Neural cell (in vitro differentiated cells): ENCODE data around the gene ZNF70. TPM values are rescaled to one million over a fixed set of nuclear protein-coding genes. Genes with fewer than 3 reads are reported as not detected.

Source experiments
- H2AFZ ChIP-seq: fragments of 200-600, 300-800 bp; sonication (generic), shearing (Covaris generic); 2 replicates; pipeline ENCODE4 v1.6.0; 2014; ENCODE audit warnings: low read depth, mild to moderate bottlenecking, antibody characterized with exemption, low read length, moderate library complexity
- H3F3A ChIP-seq: fragments of 200-600 bp; shearing (Covaris generic); 2 replicates; pipeline ENCODE4 v1.6.1; 2016; ENCODE audit warnings: mild to moderate bottlenecking, moderate library complexity, mixed read lengths, antibody characterized with exemption, low read length; ENCODE audit not compliant: insufficient read depth, poor library complexity, severe bottlenecking
- H3K27ac ChIP-seq: fragments of 200-600, 300-800 bp; sonication (generic), shearing (Covaris generic); 2 replicates; pipeline ENCODE4 v1.5.1; 2014; ENCODE audit warnings: mild to moderate bottlenecking, low read length, moderate library complexity
- H3K27me3 ChIP-seq: fragments of 300-800, 200-600 bp; sonication (generic), shearing (Covaris generic); 2 replicates; pipeline ENCODE4 v1.6.0; 2014; ENCODE audit warnings: mild to moderate bottlenecking, low read depth, low read length, moderate library complexity; ENCODE audit not compliant: insufficient read depth
- H3K36me3 ChIP-seq: fragments of 300-800, 200-600 bp; sonication (generic), shearing (Covaris generic); 2 replicates; pipeline ENCODE4 v1.5.1; 2014; ENCODE audit warnings: mild to moderate bottlenecking, antibody characterized with exemption, low read length, moderate library complexity; ENCODE audit not compliant: insufficient read depth
- H3K4me2 ChIP-seq: fragments of 300-800, 200-600 bp; sonication (generic), shearing (Covaris generic); 2 replicates; pipeline ENCODE4 v1.6.0; 2014; ENCODE audit warnings: mild to moderate bottlenecking, low read length
- H3K4me3 ChIP-seq: fragments of 300-800, 200-600 bp; sonication (generic), shearing (Covaris generic); 2 replicates; pipeline ENCODE4 v1.5.1; 2014; ENCODE audit warnings: mild to moderate bottlenecking, low read length, moderate library complexity
- H3K79me2 ChIP-seq: fragments of 200-600 bp; shearing (Covaris generic); replicated peaks from 2 replicates; pipeline ENCODE4 v1.6.0; 2014; ENCODE audit warnings: mild to moderate bottlenecking, low read length, moderate library complexity; ENCODE audit not compliant: insufficient read depth
- H3K9ac ChIP-seq: fragments of 300-800, 200-600 bp; sonication (generic), shearing (Covaris generic); 2 replicates; pipeline ENCODE4 v1.6.1; 2016; ENCODE audit warnings: mild to moderate bottlenecking, low read length, mixed read lengths
- H3K9me2 ChIP-seq: fragments of 200-600 bp; shearing (Covaris generic); 2 replicates; pipeline ENCODE4 v1.6.1; 2016; ENCODE audit warnings: mild to moderate bottlenecking, low read length, mixed read lengths; ENCODE audit not compliant: insufficient read depth
- H3K9me3 ChIP-seq: fragments of 200-600, 300-800 bp; sonication (generic), shearing (Covaris generic); 2 replicates; pipeline ENCODE4 v1.6.1; 2016; ENCODE audit warnings: mild to moderate bottlenecking, mixed run types, low read length, moderate library complexity, mixed read lengths
- H4K20me1 ChIP-seq: fragments of 200-600 bp; shearing (Covaris generic); 2 replicates; pipeline ENCODE4 v1.6.1; 2016; ENCODE audit warnings: mild to moderate bottlenecking, mixed run types; ENCODE audit not compliant: insufficient read depth
- EP300 ChIP-seq: fragments of 450-650 bp; conservative IDR thresholded peaks from 2 replicates; pipeline ENCODE4 v1.6.1; 2014; ENCODE audit warnings: antibody characterized with exemption, mild to moderate bottlenecking, moderate library complexity; ENCODE audit not compliant: poor library complexity, severe bottlenecking
- EZH2 ChIP-seq: fragments of 200-600, 300-800 bp; shearing (Covaris generic), sonication (generic); IDR thresholded peaks from 2 replicates; pipeline ENCODE4 v1.6.1; 2014; ENCODE audit warnings: antibody characterized with exemption, low read length, borderline replicate concordance, mild to moderate bottlenecking; ENCODE audit not compliant: insufficient read depth, poor library complexity, severe bottlenecking
- MXI1 ChIP-seq: fragments of 450-650 bp; conservative IDR thresholded peaks from 2 replicates; pipeline ENCODE4 v1.6.1; 2014; ENCODE audit warnings: antibody characterized with exemption, mild to moderate bottlenecking; ENCODE audit not compliant: poor library complexity, severe bottlenecking
- POLR2AphosphoS5 ChIP-seq: IDR thresholded peaks from 2 replicates; pipeline ENCODE4 v1.6.1; 2012
- RAD21 ChIP-seq: fragments of 450-650 bp; conservative IDR thresholded peaks from 2 replicates; pipeline ENCODE4 v1.6.1; 2014; ENCODE audit warnings: antibody characterized with exemption, mild to moderate bottlenecking, moderate library complexity
- REST ChIP-seq: IDR thresholded peaks from 2 replicates; pipeline ENCODE4 v1.6.1; 2012; ENCODE audit warnings: borderline replicate concordance
- SMC3 ChIP-seq: fragments of 450-650 bp; conservative IDR thresholded peaks from 2 replicates; pipeline ENCODE4 v1.6.1; 2014; ENCODE audit warnings: antibody characterized with exemption, mild to moderate bottlenecking, moderate library complexity; ENCODE audit not compliant: poor library complexity
- TAF1 ChIP-seq: IDR thresholded peaks from 2 replicates; pipeline ENCODE4 v1.6.1; 2012; ENCODE audit warnings: low read depth
- polyA plus RNA-seq: library from polyadenylated mRNA; depleted of rRNA; stranded (reverse); fragments of >200 nt; gene quantifications from 2 replicates; pipeline ENCODE4 v1.2.3, GENCODE V29; 2014
- TF ChIP-seq, protein P1 (sequence below): fragments of 450-650 bp; IDR thresholded peaks from 2 replicates; pipeline ENCODE4 v1.5.1; 2014; ENCODE audit warnings: antibody characterized with exemption, mild to moderate bottlenecking, moderate library complexity; ENCODE audit not compliant: poor library complexity, severe bottlenecking

The ZNF70 gene
- polyA plus RNA-seq, 1 donor from 2014 or later, result 1.3 TPM

GRCh38 chr22:23763579-23763945, 12.7 kb upstream of the ZNF70 start:
- H3K9ac ChIP-seq, result no peak overlapping the region

GRCh38 chr22:23762842-23763578, 12.1 kb upstream of the ZNF70 start, which contains the start of gene C22orf15:
Gene C22orf15, plus strand, starts transcription at chr22:23762990. Its CDS starts 317 bp downstream, at chr22:23763307.
- H3F3A ChIP-seq, result no peaks in the 10 kb centered on the region
- H3K9me3 ChIP-seq, result no peaks in the 10 kb centered on the region
- no peak within 1 kb of the TSS for H3K9ac ChIP-seq
- H3K36me3 ChIP-seq, result no peaks in the 10 kb centered on the region
- no peaks in the 10 kb centered on the region for H3K27me3 ChIP-seq
- H3K79me2 ChIP-seq, result no peaks in the 10 kb centered on the region
- no peaks in the 10 kb centered on the region for H4K20me1 ChIP-seq
- H3K27ac ChIP-seq, result no peak within 1 kb of the TSS
- H3K4me3 ChIP-seq, result no peak within 1 kb of the TSS
- no peaks in the 10 kb centered on the region for H3K9me2 ChIP-seq
- H3K4me2 ChIP-seq, result no peak within 1 kb of the TSS
- H2AFZ ChIP-seq, result no peak within 1 kb of the TSS
- no peak for TF ChIP-seq RAD21
- TF ChIP-seq, protein P1, sequence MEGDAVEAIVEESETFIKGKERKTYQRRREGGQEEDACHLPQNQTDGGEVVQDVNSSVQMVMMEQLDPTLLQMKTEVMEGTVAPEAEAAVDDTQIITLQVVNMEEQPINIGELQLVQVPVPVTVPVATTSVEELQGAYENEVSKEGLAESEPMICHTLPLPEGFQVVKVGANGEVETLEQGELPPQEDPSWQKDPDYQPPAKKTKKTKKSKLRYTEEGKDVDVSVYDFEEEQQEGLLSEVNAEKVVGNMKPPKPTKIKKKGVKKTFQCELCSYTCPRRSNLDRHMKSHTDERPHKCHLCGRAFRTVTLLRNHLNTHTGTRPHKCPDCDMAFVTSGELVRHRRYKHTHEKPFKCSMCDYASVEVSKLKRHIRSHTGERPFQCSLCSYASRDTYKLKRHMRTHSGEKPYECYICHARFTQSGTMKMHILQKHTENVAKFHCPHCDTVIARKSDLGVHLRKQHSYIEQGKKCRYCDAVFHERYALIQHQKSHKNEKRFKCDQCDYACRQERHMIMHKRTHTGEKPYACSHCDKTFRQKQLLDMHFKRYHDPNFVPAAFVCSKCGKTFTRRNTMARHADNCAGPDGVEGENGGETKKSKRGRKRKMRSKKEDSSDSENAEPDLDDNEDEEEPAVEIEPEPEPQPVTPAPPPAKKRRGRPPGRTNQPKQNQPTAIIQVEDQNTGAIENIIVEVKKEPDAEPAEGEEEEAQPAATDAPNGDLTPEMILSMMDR, result no peak
- no peak for TF ChIP-seq TAF1
- no peak for TF ChIP-seq SMC3
- TF ChIP-seq EZH2, result no peak
- TF ChIP-seq MXI1, result no peak
- TF ChIP-seq REST, result no peak

More at GRCh38 chr22:23763579-23763945, 12.7 kb upstream of the ZNF70 start:
- Histone ChIP-seq H3K9me3 (no peaks in the 10 kb centered on the region), H3K4me2 (no peak overlapping the region), H3K36me3 (no peaks in the 10 kb centered on the region), H3K9me2 (no peaks in the 10 kb centered on the region), H3K79me2 (no peaks in the 10 kb centered on the region), H2AFZ (no peak overlapping the region), H3K27ac (no peak overlapping the region), H4K20me1 (no peaks in the 10 kb centered on the region), H3F3A (no peaks in the 10 kb centered on the region), H3K4me3 (no peak overlapping the region), H3K27me3 (no peaks in the 10 kb centered on the region)
- TF ChIP-seq RAD21 (no peak), POLR2AphosphoS5 (no peak), SMC3 (no peak), MXI1 (no peak), EZH2 (no peak), REST (no peak), TAF1 (no peak), EP300 (no peak)
- TF ChIP-seq, protein P1, result no peak
